ENCODE data around the gene BUD23.

BUD23 gene

GRCh38 chr7:73645643-73646174, 37.7 kb upstream of the BUD23 start:
- H3K4me3 ChIP-seq (ENCODE audit: low read depth, low read length), result no peak overlapping the region
- no peak for TF ChIP-seq CTCF (conservative IDR thresholded peaks at IDR 0.05; ENCODE audit: low read depth, low read length)
- DNase-seq (ENCODE audit: low read depth), result no peak

DNA sequence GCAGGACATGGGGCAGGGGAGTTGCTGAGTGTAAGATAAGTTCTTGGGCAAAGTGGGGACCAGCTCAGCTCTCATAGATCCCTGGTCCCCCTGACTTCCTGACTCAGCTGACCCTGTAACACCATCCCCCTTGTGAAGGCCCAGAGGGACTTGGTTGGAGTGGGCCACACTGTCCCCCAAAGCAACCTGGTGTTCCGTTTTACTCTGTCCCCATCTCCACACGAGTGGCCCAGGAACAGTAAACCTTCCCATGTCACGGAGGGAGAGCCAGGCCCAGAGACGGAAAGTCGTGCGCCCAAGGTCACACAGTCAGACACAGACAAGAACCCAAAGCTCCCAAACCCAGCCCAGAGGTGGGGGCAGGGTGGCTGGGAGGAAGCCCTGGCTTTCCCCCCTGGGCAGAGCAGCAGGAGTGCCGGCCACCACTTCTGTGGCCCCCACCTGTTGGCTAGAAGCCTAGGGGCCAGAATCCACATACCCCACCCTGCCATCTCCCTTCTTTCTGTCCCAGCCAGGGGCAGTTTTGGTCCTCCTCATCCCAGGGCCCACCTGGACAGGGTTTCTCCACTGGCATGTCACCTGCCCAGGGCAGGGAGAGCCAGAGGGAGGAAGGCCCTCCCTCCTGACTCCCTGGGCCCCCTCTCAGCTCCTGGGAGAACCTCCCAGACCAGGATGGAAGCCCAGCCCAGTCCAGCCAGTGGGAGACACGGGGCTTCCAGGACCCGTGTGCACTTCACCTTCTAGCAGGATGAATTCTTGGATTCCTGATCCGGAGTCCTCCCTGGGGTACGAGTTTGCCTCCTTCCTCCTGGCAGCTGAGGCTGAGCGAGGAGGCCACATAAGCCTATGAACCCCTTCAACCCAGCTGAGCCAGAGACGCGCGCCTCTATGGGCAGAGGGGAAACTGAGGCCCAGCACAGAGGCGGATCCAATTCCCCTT, 36.3 kb upstream of the BUD23 start:
- TF ChIP-seq CTCF (conservative IDR thresholded peaks at IDR 0.05; ENCODE audit: low read depth, low read length), result no peak
- no peak for DNase-seq (ENCODE audit: low read depth)
- no peak overlapping the region for H3K4me3 ChIP-seq (ENCODE audit: low read depth, low read length)

DNA sequence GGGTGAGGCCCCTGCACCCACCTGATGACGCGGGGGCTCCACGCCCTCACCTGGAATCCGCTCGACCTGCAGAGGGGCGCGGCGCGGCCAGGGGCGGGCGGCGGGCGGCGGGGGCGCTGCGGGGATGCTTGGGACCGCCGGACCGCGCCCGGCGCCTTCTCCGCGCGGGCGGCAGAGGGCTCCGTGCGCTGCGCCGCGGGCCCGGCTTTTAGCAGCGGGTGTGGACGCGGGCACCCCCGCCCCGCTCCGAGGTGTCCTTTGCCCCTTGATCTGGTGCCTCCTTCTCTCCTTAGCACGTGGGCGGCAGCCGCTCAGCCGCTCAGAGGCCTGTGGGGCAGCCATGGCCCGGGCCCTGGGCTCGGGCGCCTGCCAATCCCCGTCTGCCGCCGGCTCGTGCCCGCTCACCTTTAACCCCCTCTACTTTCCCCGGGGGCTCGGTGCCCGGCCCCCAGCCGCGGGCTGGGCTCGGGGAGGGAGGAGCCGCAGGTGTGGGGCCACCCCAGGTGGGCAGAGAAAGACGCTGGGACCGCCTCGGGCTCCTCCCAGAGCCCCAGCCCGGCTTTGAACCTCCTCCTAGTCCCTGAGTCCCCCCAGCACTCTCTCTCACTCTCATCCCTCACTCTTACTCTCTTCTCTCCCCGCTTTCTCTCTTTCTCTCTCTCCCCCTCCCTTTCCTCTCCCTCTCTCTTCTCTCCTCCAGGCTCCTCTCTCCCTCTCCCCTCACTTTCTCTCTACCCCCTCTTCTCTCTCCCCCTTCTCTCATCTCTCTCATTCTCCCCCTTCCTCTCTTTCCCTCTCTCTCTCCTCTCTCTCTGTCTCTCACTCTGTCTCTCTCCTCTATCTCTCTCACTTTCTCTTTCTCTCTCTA, 35.4 kb upstream of the BUD23 start:
- no peak for DNase-seq (ENCODE audit: low read depth)
- no peak overlapping the region for H3K4me3 ChIP-seq (ENCODE audit: low read depth, low read length)
- no peak for TF ChIP-seq CTCF (conservative IDR thresholded peaks at IDR 0.05; ENCODE audit: low read depth, low read length)

DNA sequence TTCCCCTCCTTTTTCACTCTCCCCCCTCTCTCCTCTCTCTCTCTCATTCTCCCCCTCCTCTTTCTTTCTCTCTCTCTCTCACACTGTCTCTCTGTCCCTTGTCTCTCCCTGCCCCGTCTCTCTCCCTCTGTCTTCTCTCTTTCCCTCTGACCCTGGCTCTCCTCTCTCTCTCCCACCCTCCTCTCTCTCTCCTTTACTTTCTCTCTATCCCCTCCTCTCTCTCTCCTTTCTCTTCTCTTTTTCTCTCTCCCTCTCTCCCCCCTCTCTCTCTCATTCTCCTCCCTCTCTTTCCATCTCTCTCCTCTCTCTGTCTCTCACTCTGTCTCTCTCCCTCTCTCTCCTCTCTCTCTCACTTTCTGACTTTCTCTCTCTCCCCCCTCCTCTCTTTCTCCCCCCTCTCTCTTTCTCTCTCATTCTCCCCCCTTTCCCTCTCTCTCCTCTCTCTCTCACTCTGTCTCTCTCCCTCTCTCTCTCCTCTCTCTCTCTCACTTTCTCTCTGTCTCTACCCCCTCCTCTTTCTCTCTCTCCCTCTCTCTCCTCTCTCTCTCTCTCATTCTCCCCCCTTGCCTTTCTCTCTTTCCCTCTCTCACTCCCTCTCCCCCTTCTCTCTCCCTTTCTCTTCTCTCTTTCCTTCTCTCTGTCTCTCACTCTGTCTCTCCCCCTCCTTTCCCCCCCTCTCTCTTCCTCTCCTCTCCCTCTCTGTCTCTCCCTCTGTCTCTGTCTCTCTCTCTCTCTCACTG, 34.6 kb upstream of the BUD23 start:
- no peak for DNase-seq (ENCODE audit: low read depth)
- TF ChIP-seq CTCF (conservative IDR thresholded peaks at IDR 0.05; ENCODE audit: low read depth, low read length), result no peak
- H3K4me3 ChIP-seq (ENCODE audit: low read depth, low read length), result no peak overlapping the region

DNA sequence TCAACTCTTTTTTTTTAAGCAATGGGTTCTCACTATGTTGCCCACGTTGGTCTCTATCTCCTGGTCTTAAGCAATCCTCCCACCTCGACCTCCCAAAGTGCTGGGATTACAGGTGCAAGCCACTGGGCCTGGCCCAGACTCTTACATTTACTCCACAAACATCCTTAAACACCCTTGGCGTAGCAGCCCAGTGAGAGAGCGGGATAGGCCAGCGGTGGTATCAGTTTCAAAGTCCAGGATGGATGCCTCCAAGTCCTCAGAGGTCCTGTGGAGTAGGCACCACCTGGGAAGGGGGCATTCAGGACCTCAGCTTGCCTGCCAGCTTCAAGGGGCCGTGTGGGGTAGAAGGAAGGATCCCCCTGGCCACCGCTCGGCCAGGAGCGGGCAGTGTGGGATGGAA, 33.8 kb upstream of the BUD23 start:
- no peak for DNase-seq (ENCODE audit: low read depth)
- no peak overlapping the region for H3K4me3 ChIP-seq (ENCODE audit: low read depth, low read length)
- no peak for TF ChIP-seq CTCF (conservative IDR thresholded peaks at IDR 0.05; ENCODE audit: low read depth, low read length)

GRCh38 chr7:73650524-73650923, 32.9 kb upstream of the BUD23 start:
- no peak for DNase-seq (ENCODE audit: low read depth)
- TF ChIP-seq CTCF (conservative IDR thresholded peaks at IDR 0.05; ENCODE audit: low read depth, low read length), result no peak
- no peak overlapping the region for H3K4me3 ChIP-seq (ENCODE audit: low read depth, low read length)

Measured in choroid plexus epithelial cell (primary cell).